ENCODE data around the gene OMP. TPM values are rescaled to one million over a fixed set of nuclear protein-coding genes. Genes with fewer than 3 reads are reported as not detected.

Gene OMP
- polyA plus RNA-seq, 3 donors = not detected

GRCh38 chr11:77063861-77064260 is 38.8 kb upstream of the OMP start:
- Histone ChIP-seq H4K20me1 (ENCODE audit: insufficient read depth, low read length) (no peaks in the 10 kb centered on the region), H3K4me1 (ENCODE audit: control insufficient read depth in 1 of 2, insufficient read depth in 2 of 2, low read length in 2 of 2) (peaks cover 13 to 18% of the 10 kb centered on the region in 2 donors), H3K27ac (ENCODE audit: low read depth in 1 of 2, low read length in 2 of 2) (no peak overlapping the region), H3K4me2 (replicated peaks; ENCODE audit: extremely low read depth, low read length, poor library complexity, severe bottlenecking) (no peak overlapping the region), H3K79me2 (ENCODE audit: insufficient read depth, low read length) (no peaks in the 10 kb centered on the region), H3K9ac (ENCODE audit: insufficient read depth, low read length, poor library complexity, severe bottlenecking) (no peak overlapping the region), H3K4me3 (replicated peaks in 1 of 3; ENCODE audit: low read depth in 2 of 3, low read length in 3 of 3) (no peak overlapping the region), H3K36me3 (replicated peaks in 1 of 2; ENCODE audit: control insufficient read depth in 1 of 2, insufficient read depth in 2 of 2, low read length in 2 of 2) (no peaks in the 10 kb centered on the region), H2AFZ (ENCODE audit: insufficient read depth, low read depth, low read length, poor library complexity, severe bottlenecking) (no peak overlapping the region), H3K27me3 (ENCODE audit: control insufficient read depth in 2 of 2, insufficient read depth in 2 of 2, low read length in 2 of 2) (peaks cover 0 to 10% of the 10 kb centered on the region in 2 donors), H3K9me3 (replicated peaks in 1 of 2; ENCODE audit: control insufficient read depth in 1 of 2, insufficient read depth in 1 of 2, low read length in 2 of 2) (peaks cover 4 to 5% of the 10 kb centered on the region in 2 donors)
- H3K4me1 Mint-ChIP-seq = peaks cover 12% of the 10 kb centered on the region
- no peak for TF ChIP-seq CTCF (IDR thresholded peaks at IDR 0.05)
- H3K27ac Mint-ChIP-seq = no peak overlapping the region
- no peak overlapping the region for H3K4me3 Mint-ChIP-seq
- peaks cover 2 to 14% (median 10%) of the 10 kb centered on the region in 7 donors for H3K9me3 Mint-ChIP-seq
- H3K27me3 Mint-ChIP-seq (ENCODE audit: low read depth in 3 of 3) = peaks cover 17 to 25% (median 19%) of the 10 kb centered on the region in 3 donors
- 100% methylated on average over 1 of the region's 4 CpGs for WGBS (ENCODE audit: insufficient coverage)
- intact Hi-C loops (cut with micrococcal nuclease) = no loop called here
- no peak for DNase-seq
- H3K36me3 Mint-ChIP-seq = no peaks in the 10 kb centered on the region

GRCh38 chr11:77064648-77065217 is 37.9 kb upstream of the OMP start:
- intact Hi-C loops (cut with micrococcal nuclease) = no loop called here
- no peaks in the 10 kb centered on the region for H3K36me3 ChIP-seq (replicated peaks in 1 of 2; ENCODE audit: control insufficient read depth in 1 of 2, insufficient read depth in 2 of 2, low read length in 2 of 2)
- H3K9ac ChIP-seq (ENCODE audit: insufficient read depth, low read length, poor library complexity, severe bottlenecking) = no peak overlapping the region
- Mint-ChIP-seq H3K27ac (no peak overlapping the region), H3K27me3 (ENCODE audit: low read depth in 3 of 3) (peaks cover 18 to 26% (median 19%) of the 10 kb centered on the region in 3 donors), H3K36me3 (no peaks in the 10 kb centered on the region), H3K4me1 (peaks cover 12% of the 10 kb centered on the region), H3K4me3 (no peak overlapping the region), H3K9me3 (peaks cover 2 to 14% (median 9%) of the 10 kb centered on the region in 7 donors)
- no peaks in the 10 kb centered on the region for H3K79me2 ChIP-seq (ENCODE audit: insufficient read depth, low read length)
- no peak for TF ChIP-seq CTCF (IDR thresholded peaks at IDR 0.05)
- H3K4me2 ChIP-seq (replicated peaks; ENCODE audit: extremely low read depth, low read length, poor library complexity, severe bottlenecking) = no peak overlapping the region
- DNase-seq = no peak
- H3K4me1 ChIP-seq (ENCODE audit: control insufficient read depth in 1 of 2, insufficient read depth in 2 of 2, low read length in 2 of 2) = peaks cover 13 to 18% of the 10 kb centered on the region in 2 donors
- no peak overlapping the region for H3K4me3 ChIP-seq (replicated peaks in 1 of 3; ENCODE audit: low read depth in 2 of 3, low read length in 3 of 3)
- no peak overlapping the region for H3K27ac ChIP-seq (ENCODE audit: low read depth in 1 of 2, low read length in 2 of 2)
- H4K20me1 ChIP-seq (ENCODE audit: insufficient read depth, low read length) = no peaks in the 10 kb centered on the region
- peaks cover 0 to 10% of the 10 kb centered on the region in 2 donors for H3K27me3 ChIP-seq (ENCODE audit: control insufficient read depth in 2 of 2, insufficient read depth in 2 of 2, low read length in 2 of 2)
- H3K9me3 ChIP-seq (replicated peaks in 1 of 2; ENCODE audit: control insufficient read depth in 1 of 2, insufficient read depth in 1 of 2, low read length in 2 of 2) = peaks cover 4 to 5% of the 10 kb centered on the region in 2 donors
- WGBS (ENCODE audit: insufficient coverage) = 96% methylated on average over 4 of the region's 4 CpGs
- H2AFZ ChIP-seq (ENCODE audit: insufficient read depth, low read depth, low read length, poor library complexity, severe bottlenecking) = no peak overlapping the region
